NT2/D1 (cell line): ENCODE results near the gene DUSP15.

ENCODE experiments used
- YY1 ChIP-seq: IDR thresholded peaks from 2 replicates; pipeline ENCODE4 v1.6.1; 2011; ENCODE audit not compliant: insufficient read length, insufficient read depth
- ZNF274 ChIP-seq: IDR thresholded peaks from 2 replicates; pipeline ENCODE4 v1.6.1; 2011; ENCODE audit warnings: mild to moderate bottlenecking, low read depth, low read length

- TF ChIP-seq YY1 (no peak), ZNF274 (no peak)
Observed at GRCh38 chr20:31908424-31908823, 38.1 kb upstream of the DUSP15 start.
